Fibroblast of lung (primary cell): ENCODE measurements around the gene RBP4.

Experiments
- CTCF ChIP-seq, 2 donors: IDR thresholded peaks in 1 of 2; conservative IDR thresholded peaks in 1 of 2; 1 replicate in 1 of 2; 2 replicates in 1 of 2; pipeline ENCODE4 v1.5.1; 2011 to 2012; ENCODE audit warnings: low read length in 2 of 2, control low read depth in 1 of 2, inconsistent platforms in 1 of 2, low read depth in 1 of 2, mild to moderate bottlenecking in 1 of 2
- EZH2 ChIP-seq: IDR thresholded peaks from 2 replicates; pipeline ENCODE4 v1.5.1; 2012; ENCODE audit warnings: low read length, control low read depth, mild to moderate bottlenecking; ENCODE audit errors: missing control alignments

- TF ChIP-seq EZH2 (no peak), CTCF (conservative IDR thresholded peaks at IDR 0.05 in 1 of 2, IDR thresholded peaks at IDR 0.05 in 1 of 2; ENCODE audit: low read depth in 1 of 2, low read length in 2 of 2) (no peak)
Observed at GRCh38 chr10:93612311-93612710, 11.3 kb upstream of the RBP4 start, which contains the start of gene PDE6C.
